ENCODE results near the gene SLC41A3. TPM values are rescaled to one million over a fixed set of nuclear protein-coding genes. Genes with fewer than 3 reads are reported as not detected.

Gene SLC41A3
- total RNA-seq, 2 donors from 2014 or later, result 46.8 to 50.4 TPM

DNA sequence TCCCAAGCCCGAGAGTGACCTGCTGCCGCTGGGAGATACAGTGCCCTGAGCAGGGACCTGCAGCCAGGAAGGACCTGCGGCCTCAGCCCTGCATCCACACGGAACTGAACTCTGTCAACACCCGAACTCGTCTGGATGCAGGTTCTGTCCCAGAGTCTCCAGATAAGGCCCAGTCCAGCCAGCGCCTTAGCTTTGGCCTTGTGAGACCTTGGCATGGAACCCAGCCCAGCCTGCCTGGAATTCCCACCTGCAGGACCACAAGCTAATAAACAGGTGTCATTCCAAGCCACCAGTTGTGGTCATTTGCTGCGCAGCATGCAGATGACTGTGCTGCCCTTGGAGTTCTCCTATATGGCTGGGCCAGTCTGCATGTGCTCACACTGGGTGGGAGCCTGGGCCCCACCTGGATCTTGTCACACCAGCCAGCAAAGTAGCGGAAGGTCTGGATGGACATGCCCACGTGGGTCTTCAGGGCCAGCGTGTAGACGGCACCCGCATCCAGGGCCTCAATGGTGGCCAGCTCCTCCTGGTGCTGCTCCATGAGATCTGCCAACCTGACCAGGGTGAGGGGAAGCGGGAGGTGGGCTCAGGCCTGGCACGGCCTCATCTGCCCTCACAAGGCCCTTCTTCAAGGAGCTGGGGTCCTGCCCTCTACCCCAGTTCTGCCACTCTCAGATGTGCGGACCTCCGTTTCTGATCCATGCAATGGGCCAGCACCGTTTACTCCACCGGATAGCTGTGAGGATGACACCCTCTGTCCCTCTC lies 47.2 kb upstream of the SLC41A3 start:
- no peak overlapping the region for H3K27ac Mint-ChIP-seq
- Histone ChIP-seq H3K4me3 (ENCODE audit: low read length) (no peak overlapping the region), H3K27ac (ENCODE audit: low read depth, low read length) (no peak overlapping the region), H3K9ac (ENCODE audit: extremely low read depth, low read length, poor library complexity, severe bottlenecking) (no peak overlapping the region), H3K4me1 (ENCODE audit: control insufficient read depth, insufficient read depth, low read length) (no peaks in the 10 kb centered on the region), H3K27me3 (ENCODE audit: control insufficient read depth, insufficient read depth, low read length, poor library complexity, severe bottlenecking) (no peaks in the 10 kb centered on the region), H3K36me3 (ENCODE audit: control insufficient read depth, insufficient read depth, low read length) (no peaks in the 10 kb centered on the region), H3K9me3 (ENCODE audit: control insufficient read depth, low read length) (no peaks in the 10 kb centered on the region)
- H3K4me3 Mint-ChIP-seq, result no peak overlapping the region
- DNase-seq, result peak; percentile 30
- TF ChIP-seq, protein P1, sequence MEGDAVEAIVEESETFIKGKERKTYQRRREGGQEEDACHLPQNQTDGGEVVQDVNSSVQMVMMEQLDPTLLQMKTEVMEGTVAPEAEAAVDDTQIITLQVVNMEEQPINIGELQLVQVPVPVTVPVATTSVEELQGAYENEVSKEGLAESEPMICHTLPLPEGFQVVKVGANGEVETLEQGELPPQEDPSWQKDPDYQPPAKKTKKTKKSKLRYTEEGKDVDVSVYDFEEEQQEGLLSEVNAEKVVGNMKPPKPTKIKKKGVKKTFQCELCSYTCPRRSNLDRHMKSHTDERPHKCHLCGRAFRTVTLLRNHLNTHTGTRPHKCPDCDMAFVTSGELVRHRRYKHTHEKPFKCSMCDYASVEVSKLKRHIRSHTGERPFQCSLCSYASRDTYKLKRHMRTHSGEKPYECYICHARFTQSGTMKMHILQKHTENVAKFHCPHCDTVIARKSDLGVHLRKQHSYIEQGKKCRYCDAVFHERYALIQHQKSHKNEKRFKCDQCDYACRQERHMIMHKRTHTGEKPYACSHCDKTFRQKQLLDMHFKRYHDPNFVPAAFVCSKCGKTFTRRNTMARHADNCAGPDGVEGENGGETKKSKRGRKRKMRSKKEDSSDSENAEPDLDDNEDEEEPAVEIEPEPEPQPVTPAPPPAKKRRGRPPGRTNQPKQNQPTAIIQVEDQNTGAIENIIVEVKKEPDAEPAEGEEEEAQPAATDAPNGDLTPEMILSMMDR (conservative IDR thresholded peaks at IDR 0.05), result no peak
- WGBS, 2 experiments (ENCODE audit: insufficient coverage in 1 of 2, insufficient read length in 1 of 2), result 94 to 96% methylated on average over 12 to 19 of the region's 19 CpGs
- peaks cover 18% of the 10 kb centered on the region for H3K27me3 Mint-ChIP-seq (ENCODE audit: insufficient read depth)
- H3K36me3 Mint-ChIP-seq (ENCODE audit: low read depth), result no peaks in the 10 kb centered on the region
- H3K9me3 Mint-ChIP-seq, result no peaks in the 10 kb centered on the region
- no peaks in the 10 kb centered on the region for H3K4me1 Mint-ChIP-seq

DNA sequence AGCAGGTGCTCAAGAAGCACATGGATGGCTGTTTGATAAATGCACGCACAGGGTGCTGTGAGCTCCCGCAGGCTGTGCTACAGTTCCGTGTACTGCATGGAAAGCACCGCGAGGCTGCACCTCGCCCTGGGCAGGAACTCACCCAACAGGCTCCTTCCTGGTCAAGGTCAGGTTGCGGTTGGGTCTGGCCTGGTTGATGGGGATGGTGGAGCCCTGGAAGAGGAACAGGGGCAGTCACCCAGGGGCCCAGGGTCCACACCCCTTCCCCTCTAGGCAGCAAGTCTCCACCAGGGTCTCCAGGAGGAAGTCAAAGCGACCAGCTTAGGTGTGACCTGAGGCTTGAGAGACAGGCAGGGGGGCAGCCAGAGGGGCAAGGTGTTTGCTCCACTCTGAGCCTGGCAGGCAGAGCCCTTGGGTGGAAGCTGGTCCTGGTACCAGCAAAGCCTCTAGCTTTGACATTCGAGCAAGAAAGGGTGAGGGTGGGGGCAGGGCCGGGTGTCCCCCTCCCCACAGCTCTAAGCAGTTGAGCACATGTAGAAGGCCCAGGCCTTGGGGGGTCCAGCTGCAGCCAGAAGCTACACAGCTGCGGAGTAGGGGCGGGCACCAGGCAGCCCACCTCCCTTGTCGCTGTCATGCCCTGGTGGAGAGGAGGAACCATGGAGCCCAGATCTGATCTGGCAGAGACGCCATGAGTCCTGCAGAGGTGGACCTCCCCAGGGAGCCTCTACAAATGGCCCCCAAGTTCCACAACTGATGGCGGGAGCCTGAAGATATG lies 46.3 kb upstream of the SLC41A3 start:
- Histone ChIP-seq H3K36me3 (ENCODE audit: control insufficient read depth, insufficient read depth, low read length) (no peaks in the 10 kb centered on the region), H3K9me3 (ENCODE audit: control insufficient read depth, low read length) (no peaks in the 10 kb centered on the region), H3K4me3 (ENCODE audit: low read length) (no peak overlapping the region), H3K27me3 (ENCODE audit: control insufficient read depth, insufficient read depth, low read length, poor library complexity, severe bottlenecking) (no peaks in the 10 kb centered on the region), H3K27ac (ENCODE audit: low read depth, low read length) (no peak overlapping the region), H3K4me1 (ENCODE audit: control insufficient read depth, insufficient read depth, low read length) (no peaks in the 10 kb centered on the region), H3K9ac (ENCODE audit: extremely low read depth, low read length, poor library complexity, severe bottlenecking) (no peak overlapping the region)
- H3K4me3 Mint-ChIP-seq, result no peak overlapping the region
- peaks cover 12% of the 10 kb centered on the region for H3K27me3 Mint-ChIP-seq (ENCODE audit: insufficient read depth)
- no peaks in the 10 kb centered on the region for H3K36me3 Mint-ChIP-seq (ENCODE audit: low read depth)
- H3K9me3 Mint-ChIP-seq, result no peaks in the 10 kb centered on the region
- 88 to 91% methylated on average over 8 to 15 of the region's 15 CpGs for WGBS, 2 experiments (ENCODE audit: insufficient coverage in 1 of 2, insufficient read length in 1 of 2)
- TF ChIP-seq, protein P1 (conservative IDR thresholded peaks at IDR 0.05), result no peak
- peak; percentile 40 for DNase-seq
- H3K27ac Mint-ChIP-seq, result no peak overlapping the region
- no peaks in the 10 kb centered on the region for H3K4me1 Mint-ChIP-seq

GRCh38 chr3:126129398-126129891 lies 45.5 kb upstream of the SLC41A3 start:
- 92 to 93% methylated on average over 13 to 16 of the region's 16 CpGs for WGBS, 2 experiments (ENCODE audit: insufficient coverage in 1 of 2, insufficient read length in 1 of 2)
- DNase-seq, result peak; percentile 38
- TF ChIP-seq, protein P1 (conservative IDR thresholded peaks at IDR 0.05), result no peak

More at GRCh38 chr3:126129398-126129891, 45.5 kb upstream of the SLC41A3 start:
- H3K4me3 Mint-ChIP-seq, result no peak overlapping the region
- no peaks in the 10 kb centered on the region for H3K4me1 ChIP-seq (ENCODE audit: control insufficient read depth, insufficient read depth, low read length)
- no peaks in the 10 kb centered on the region for H3K36me3 ChIP-seq (ENCODE audit: control insufficient read depth, insufficient read depth, low read length)
- no peaks in the 10 kb centered on the region for H3K4me1 Mint-ChIP-seq
- no peaks in the 10 kb centered on the region for H3K9me3 Mint-ChIP-seq
- no peaks in the 10 kb centered on the region for H3K9me3 ChIP-seq (ENCODE audit: control insufficient read depth, low read length)
- no peaks in the 10 kb centered on the region for H3K36me3 Mint-ChIP-seq (ENCODE audit: low read depth)
- no peak overlapping the region for H3K27ac ChIP-seq (ENCODE audit: low read depth, low read length)
- H3K27me3 ChIP-seq (ENCODE audit: control insufficient read depth, insufficient read depth, low read length, poor library complexity, severe bottlenecking), result no peaks in the 10 kb centered on the region
- H3K9ac ChIP-seq (ENCODE audit: extremely low read depth, low read length, poor library complexity, severe bottlenecking), result no peak overlapping the region
- no peak overlapping the region for H3K4me3 ChIP-seq (ENCODE audit: low read length)
- H3K27ac Mint-ChIP-seq, result no peak overlapping the region
- peaks cover 7% of the 10 kb centered on the region for H3K27me3 Mint-ChIP-seq (ENCODE audit: insufficient read depth)
